Measurements from ENCODE around the gene SMIM23.

The SMIM23 gene

GRCh38 chr5:171834461-171834860 is 48.8 kb downstream of the SMIM23 start:
- TF ChIP-seq, protein P1, sequence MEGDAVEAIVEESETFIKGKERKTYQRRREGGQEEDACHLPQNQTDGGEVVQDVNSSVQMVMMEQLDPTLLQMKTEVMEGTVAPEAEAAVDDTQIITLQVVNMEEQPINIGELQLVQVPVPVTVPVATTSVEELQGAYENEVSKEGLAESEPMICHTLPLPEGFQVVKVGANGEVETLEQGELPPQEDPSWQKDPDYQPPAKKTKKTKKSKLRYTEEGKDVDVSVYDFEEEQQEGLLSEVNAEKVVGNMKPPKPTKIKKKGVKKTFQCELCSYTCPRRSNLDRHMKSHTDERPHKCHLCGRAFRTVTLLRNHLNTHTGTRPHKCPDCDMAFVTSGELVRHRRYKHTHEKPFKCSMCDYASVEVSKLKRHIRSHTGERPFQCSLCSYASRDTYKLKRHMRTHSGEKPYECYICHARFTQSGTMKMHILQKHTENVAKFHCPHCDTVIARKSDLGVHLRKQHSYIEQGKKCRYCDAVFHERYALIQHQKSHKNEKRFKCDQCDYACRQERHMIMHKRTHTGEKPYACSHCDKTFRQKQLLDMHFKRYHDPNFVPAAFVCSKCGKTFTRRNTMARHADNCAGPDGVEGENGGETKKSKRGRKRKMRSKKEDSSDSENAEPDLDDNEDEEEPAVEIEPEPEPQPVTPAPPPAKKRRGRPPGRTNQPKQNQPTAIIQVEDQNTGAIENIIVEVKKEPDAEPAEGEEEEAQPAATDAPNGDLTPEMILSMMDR (IDR thresholded peaks at IDR 0.05): no peak

DNA sequence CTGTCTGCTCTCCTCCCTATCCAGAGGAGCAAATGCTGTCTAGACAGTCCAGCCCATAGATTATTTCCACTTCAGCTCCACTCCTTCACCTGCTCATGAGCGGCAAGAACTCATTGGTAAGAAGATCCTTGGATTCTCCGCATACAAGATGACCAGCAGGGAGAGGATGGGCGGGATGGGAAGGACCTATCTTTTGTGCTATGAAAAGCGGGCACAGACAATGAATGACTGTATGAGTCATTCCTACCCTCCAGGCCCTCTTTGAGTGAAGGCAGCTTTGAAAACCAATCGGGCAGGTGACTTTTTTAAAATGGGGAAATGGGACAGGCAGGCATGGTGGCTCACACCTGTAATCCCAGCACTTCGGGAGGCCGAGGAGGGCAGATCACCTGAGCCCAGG is 49.4 kb downstream of the SMIM23 start:
- TF ChIP-seq, protein P1 (IDR thresholded peaks at IDR 0.05): no peak

DNA sequence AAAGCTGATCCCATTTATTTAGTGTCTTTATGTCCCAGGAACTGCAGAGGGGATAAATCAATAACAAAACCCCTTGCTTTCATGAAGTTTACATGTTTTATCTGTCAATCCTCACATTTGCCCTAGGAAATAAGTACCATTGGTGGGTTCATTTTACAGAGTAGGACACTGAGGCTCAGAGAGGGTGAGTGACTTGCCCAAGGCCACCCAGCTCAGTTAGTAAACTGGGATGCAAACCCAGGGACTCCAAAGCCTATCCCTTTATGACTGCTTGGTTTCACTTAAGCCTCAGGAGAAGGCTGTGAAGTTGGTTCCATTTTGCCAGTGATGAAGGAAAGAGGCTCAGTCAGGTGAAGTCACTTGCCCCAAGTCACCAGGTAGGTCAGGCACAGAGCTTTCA is 51.9 kb downstream of the SMIM23 start:
- TF ChIP-seq, protein P1 (IDR thresholded peaks at IDR 0.05): no peak

GRCh38 chr5:171838066-171838465 is 52.4 kb downstream of the SMIM23 start:
- TF ChIP-seq, protein P1 (IDR thresholded peaks at IDR 0.05): no peak

DNA sequence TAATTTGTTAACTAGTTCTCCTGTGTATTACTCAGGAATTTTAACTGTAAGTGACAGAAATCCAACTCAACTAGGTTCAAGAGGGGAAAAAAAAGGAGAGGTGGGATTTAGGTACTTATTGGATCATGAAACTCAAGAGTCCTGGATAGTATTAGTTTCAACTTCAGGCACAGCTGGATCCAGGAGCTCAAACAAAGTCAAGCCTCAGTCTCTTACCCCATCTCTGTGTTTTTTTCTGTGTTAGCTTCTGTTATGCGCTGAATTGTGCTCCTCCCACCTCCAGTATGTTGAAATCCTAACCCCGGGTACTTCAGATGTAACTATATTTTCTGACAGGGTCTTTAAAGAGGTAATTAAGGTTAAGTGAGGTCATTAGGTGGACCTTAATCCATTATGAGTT is 53.5 kb downstream of the SMIM23 start:
- TF ChIP-seq, protein P1 (IDR thresholded peaks at IDR 0.05): no peak

DNA sequence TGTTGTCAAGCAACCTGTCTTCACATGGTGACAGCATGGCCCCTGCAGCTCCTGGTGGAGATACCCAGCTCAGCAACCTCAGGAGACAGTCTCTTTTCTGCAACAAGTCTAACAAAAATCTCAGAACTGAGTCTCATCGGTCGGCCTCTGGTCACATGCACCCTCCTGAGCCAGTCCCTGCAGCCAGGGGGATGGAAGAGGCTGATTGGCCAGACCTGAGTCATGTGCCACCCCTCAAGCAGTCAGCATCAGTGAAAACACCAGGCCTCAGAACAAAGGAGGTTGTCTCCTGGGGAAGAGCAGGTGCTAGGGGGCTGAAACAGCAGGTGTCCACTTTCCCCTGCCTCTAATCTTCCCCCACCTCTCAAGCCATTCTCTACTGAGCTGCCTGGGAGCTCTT is 54.4 kb downstream of the SMIM23 start:
- TF ChIP-seq, protein P1 (IDR thresholded peaks at IDR 0.05): no peak
